Posterior vena cava (tissue), 2 donors: ENCODE measurements around the gene LYZL1. TPM values are rescaled to one million over a fixed set of nuclear protein-coding genes. Genes with fewer than 3 reads are reported as not detected.
"Not testable (repeated sequence)": the region's sequence is repeated elsewhere in the genome, so short reads cannot be mapped to it uniquely, and the experiment has no call there.

Experiments
- DNase-seq: peaks from one replicate; pipeline ENCODE4 v3.0.0-alpha.2; 2020; ENCODE audit warnings: low spot score
- intact Hi-C, 2 donors: fragments of 100-400 bp; cut with DNase I; formaldehyde crosslinking; loops; one replicate each; pipeline versions ENCODE4 v1.14.1 to v1.14.2; 2022 to 2023
- total RNA-seq, 2 donors: library from RNA; stranded (reverse); fragmentation: NEBNext Ultra II Directional; extraction: Animal tissue kit (Norgen Biotek cat#: 25700); gene quantifications; one replicate each; pipeline ENCODE4 v1.2.1, GENCODE V29; 2021
- donor health status: DM: yes; HTN: yes; CAD: no.
- donor health status: DM: yes; HTN: yes; CAD: no.

The LYZL1 gene
- total RNA-seq, 2 donors from 2014 or later = not detected

- intact Hi-C loops = no loop called here
- DNase-seq = no peak
Measured at GRCh38 chr10:29321656-29322055, 32.8 kb downstream of the LYZL1 start.

GRCh38 chr10:29322918-29323317, 34.0 kb downstream of the LYZL1 start:
- intact Hi-C loops = no loop called here
- no peak for DNase-seq

GRCh38 chr10:29323367-29323766, 34.5 kb downstream of the LYZL1 start:
- intact Hi-C loops = no loop called here
- no peak for DNase-seq

GRCh38 chr10:29324220-29324841, 35.5 kb downstream of the LYZL1 start:
- DNase-seq = no peak
- intact Hi-C loops = no loop called here

GRCh38 chr10:29326299-29326698, 37.4 kb downstream of the LYZL1 start:
- intact Hi-C loops = no loop called here

GRCh38 chr10:29326886-29327745, 38.2 kb downstream of the LYZL1 start:
- intact Hi-C loops = no loop called here
- no peak for DNase-seq

More at GRCh38 chr10:29326299-29326698, 37.4 kb downstream of the LYZL1 start:
- no peak for DNase-seq

GRCh38 chr10:29327746-29328102, 38.9 kb downstream of the LYZL1 start:
- no peak for DNase-seq
- intact Hi-C loops = no loop called here

GRCh38 chr10:29328983-29329382, 40.1 kb downstream of the LYZL1 start:
- intact Hi-C loops = no loop called here
- DNase-seq = peak; percentile 84

- no peak for DNase-seq
- intact Hi-C loops = no loop called here
Measured at GRCh38 chr10:29329420-29329819, 40.5 kb downstream of the LYZL1 start.

- DNase-seq = no peak
- intact Hi-C loops = no loop called here
Measured at GRCh38 chr10:29332061-29332760, 43.3 kb downstream of the LYZL1 start.

GRCh38 chr10:29332761-29333148, 43.9 kb downstream of the LYZL1 start:
- no peak for DNase-seq
- intact Hi-C loops = no loop called here

GRCh38 chr10:29337526-29337925, 48.7 kb downstream of the LYZL1 start:
- intact Hi-C loops = not testable (repeated sequence)

GRCh38 chr10:29343607-29344038, 54.8 kb downstream of the LYZL1 start:
- intact Hi-C loops = no loop called here
- no peak for DNase-seq

More at GRCh38 chr10:29337526-29337925, 48.7 kb downstream of the LYZL1 start:
- not testable (repeated sequence) for DNase-seq

- no peak for DNase-seq
- intact Hi-C loops = no loop called here
Measured at GRCh38 chr10:29344073-29344820, 55.4 kb downstream of the LYZL1 start.

- DNase-seq = no peak
- intact Hi-C loops = no loop called here
Measured at GRCh38 chr10:29345144-29345909, 56.5 kb downstream of the LYZL1 start.

- no peak for DNase-seq
- intact Hi-C loops = loop anchor here in 1 of 2 donors (2.0 kb wide), 1 partner anchor 77 kb away; no protein-coding TSS in a partner anchor
Measured at GRCh38 chr10:29345910-29346209, 57.0 kb downstream of the LYZL1 start.

GRCh38 chr10:29346296-29347001, 57.6 kb downstream of the LYZL1 start:
- DNase-seq = no peak
- intact Hi-C loops = loop anchor here in 1 of 2 donors (2.0 kb wide), 1 partner anchor 78 kb away; no protein-coding TSS in a partner anchor

GRCh38 chr10:29348836-29349235, 60.0 kb downstream of the LYZL1 start:
- no peak for DNase-seq
- intact Hi-C loops = no loop called here
